Activated CD8-positive, alpha-beta T cell treated with anti-CD3 and anti-CD28 coated beads for 36 hours (primary cell): ENCODE measurements around the gene APOBEC2. TPM values are rescaled to one million over a fixed set of nuclear protein-coding genes. Genes with fewer than 3 reads are reported as not detected.

Source experiments
- ATAC-seq: fragments of 200-7000 bp; cut with Tn5 transposase; one replicate; pipeline ENCODE4 v1.10.0; 2021; ENCODE audit warnings: mild to moderate bottlenecking, moderate library complexity
- CTCF ChIA-PET: fragments of 350-600 bp; sonication (Branson Sonifier 250); formaldehyde crosslinking; loops from one replicate; lab custom pipeline; 2021; ENCODE audit warnings: antibody characterized with exemption; lab: Charles Lee
- POLR2A ChIA-PET: fragments of 350-600 bp; sonication (Branson Sonifier 250); formaldehyde crosslinking; loops from one replicate; lab custom pipeline; 2021; ENCODE audit warnings: antibody characterized with exemption; lab: Charles Lee
- DNase-seq: peaks from one replicate; pipeline ENCODE4 v3.0.0-alpha.2; 2020
- H3K27ac Mint-ChIP-seq: one replicate; pipeline ENCODE4 v1.8.0; 2021; ENCODE audit warnings: mild to moderate bottlenecking, mixed read lengths
- H3K27me3 Mint-ChIP-seq: one replicate; pipeline ENCODE4 v1.8.0; 2021; ENCODE audit warnings: mixed read lengths
- H3K36me3 Mint-ChIP-seq: one replicate; pipeline ENCODE4 v1.8.0; 2021; ENCODE audit warnings: low read depth, mixed read lengths
- H3K4me1 Mint-ChIP-seq: one replicate; pipeline ENCODE4 v1.8.0; 2021; ENCODE audit warnings: low read depth, mixed read lengths
- H3K4me3 Mint-ChIP-seq: one replicate; pipeline ENCODE4 v1.8.0; 2021; ENCODE audit warnings: mild to moderate bottlenecking, moderate library complexity, mixed read lengths
- H3K9me3 Mint-ChIP-seq: one replicate; pipeline ENCODE4 v1.8.0; 2021; ENCODE audit warnings: mixed read lengths
- CTCF ChIP-seq: fragments of 200-600 bp; IDR thresholded peaks from one replicate; pipeline ENCODE4 v1.8.0; 2022; ENCODE audit warnings: antibody characterized with exemption, mild to moderate bottlenecking
- intact Hi-C: fragments of 100-400 bp; cut with micrococcal nuclease; formaldehyde crosslinking; loops from one replicate; pipeline ENCODE4 v1.10.0; 2022
- total RNA-seq, 2 experiments: library from RNA; stranded (reverse); gene quantifications; one replicate each; pipeline ENCODE4 v1.2.3, GENCODE V29; 2021

The APOBEC2 gene
- total RNA-seq, 2 experiments from 2014 or later: not detected

- Mint-ChIP-seq H3K4me1 (no peaks in the 10 kb centered on the region), H3K27ac (no peak overlapping the region), H3K27me3 (no peaks in the 10 kb centered on the region), H3K4me3 (no peak overlapping the region), H3K36me3 (no peaks in the 10 kb centered on the region), H3K9me3 (no peaks in the 10 kb centered on the region)
- TF ChIP-seq CTCF: no peak
- intact Hi-C loops: no loop called here
- ChIA-PET POLR2A (no interaction called here), CTCF (interaction anchor here (2.2 kb wide), 1 partner anchor 17 kb away, joined by 6 read pairs; no protein-coding TSS in a partner anchor)
- DNase-seq (no peak), ATAC-seq (no peak)
Measured at GRCh38 chr6:41021832-41022231, 31.2 kb upstream of the APOBEC2 start.

GRCh38 chr6:41022294-41022693 lies 30.7 kb upstream of the APOBEC2 start:
- Mint-ChIP-seq H3K4me1 (peaks cover 3% of the 10 kb centered on the region), H3K27me3 (no peaks in the 10 kb centered on the region), H3K27ac (no peak overlapping the region), H3K9me3 (no peaks in the 10 kb centered on the region), H3K4me3 (no peak overlapping the region), H3K36me3 (no peaks in the 10 kb centered on the region)
- ATAC-seq: no peak
- ChIA-PET POLR2A (no interaction called here), CTCF (interaction anchor here (2.2 kb wide), 1 partner anchor 18 kb away, joined by 6 read pairs; no protein-coding TSS in a partner anchor)
- no peak for TF ChIP-seq CTCF
- intact Hi-C loops: no loop called here
- DNase-seq: no peak

DNA sequence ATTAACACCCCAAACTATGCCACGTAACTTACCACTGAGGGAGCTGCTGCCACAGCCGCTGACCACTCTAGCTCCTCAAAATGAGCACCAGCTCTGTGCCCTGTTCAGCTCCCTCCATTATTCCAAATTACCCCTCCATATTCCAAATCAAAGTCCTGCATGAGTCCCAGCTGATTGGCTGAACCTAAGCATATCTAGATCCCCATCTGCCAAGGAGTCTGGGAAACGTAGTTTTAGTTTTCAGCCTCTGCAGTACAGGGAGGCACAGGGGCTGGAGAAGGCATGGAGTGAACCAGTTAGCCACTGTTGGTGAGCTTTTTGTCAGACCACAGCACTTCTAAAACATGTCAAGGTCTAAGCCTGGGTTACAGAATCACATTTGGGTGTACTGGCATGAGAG lies 29.9 kb upstream of the APOBEC2 start:
- TF ChIP-seq CTCF: no peak

DNA sequence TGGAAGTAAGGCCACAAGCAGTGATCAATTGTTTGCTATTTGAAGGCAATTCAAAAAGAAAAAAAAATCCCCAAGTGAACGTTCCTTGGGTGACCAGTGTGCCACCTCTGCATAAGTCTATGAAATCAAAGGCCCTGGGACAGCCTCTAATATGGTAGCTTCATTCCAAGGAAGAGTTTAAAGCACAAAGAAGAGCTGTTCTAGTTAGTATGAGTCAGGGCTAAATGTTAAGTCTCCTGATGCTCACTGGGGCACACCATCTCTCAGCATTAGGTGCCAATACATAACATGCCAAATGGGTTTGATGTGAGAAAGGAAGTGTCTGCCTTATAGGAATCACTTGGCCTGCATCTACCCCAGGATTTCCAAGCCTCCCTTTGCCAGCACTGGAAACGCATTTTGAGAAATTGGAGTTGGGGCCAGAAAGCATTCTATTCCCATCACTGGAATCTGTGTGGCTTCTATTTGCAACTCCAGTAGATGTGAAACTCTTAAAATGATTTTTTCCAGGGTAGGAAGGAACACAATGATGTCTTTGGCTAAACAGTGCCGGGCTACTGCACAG lies 27.0 kb upstream of the APOBEC2 start:
- H3K4me1 Mint-ChIP-seq: peaks cover 18% of the 10 kb centered on the region
- H3K27ac Mint-ChIP-seq: no peak overlapping the region
- no peak for TF ChIP-seq CTCF
- H3K9me3 Mint-ChIP-seq: no peaks in the 10 kb centered on the region
- H3K27me3 Mint-ChIP-seq: no peaks in the 10 kb centered on the region
- intact Hi-C loops: no loop called here
- ChIA-PET POLR2A (interaction anchor here (0.6 kb wide), 1 partner anchor 260 kb away, joined by 3 read pairs; no protein-coding TSS in a partner anchor), CTCF (interaction anchor here (1.0 to 5.8 kb wide), 10 partner anchors 8 to 46 kb away, joined by 3 to 48 read pairs (median 9); partner anchors contain the start of genes NFYA, OARD1, TSPO2 and UNC5CL)
- no peak for DNase-seq
- no peak overlapping the region for H3K4me3 Mint-ChIP-seq
- ATAC-seq: no peak
- no peaks in the 10 kb centered on the region for H3K36me3 Mint-ChIP-seq

More for the DNA sequence above, 29.9 kb upstream of the APOBEC2 start:
- CTCF ChIA-PET: interaction anchor here (2.2 to 2.9 kb wide), 2 partner anchors 16 to 18 kb away, joined by 6 to 10 read pairs; partner anchors contain the start of gene UNC5CL
- POLR2A ChIA-PET: no interaction called here
- H3K36me3 Mint-ChIP-seq: no peaks in the 10 kb centered on the region
- H3K4me3 Mint-ChIP-seq: no peak overlapping the region
- no peak overlapping the region for H3K27ac Mint-ChIP-seq
- H3K9me3 Mint-ChIP-seq: no peaks in the 10 kb centered on the region
- DNase-seq: no peak
- intact Hi-C loops: no loop called here
- H3K4me1 Mint-ChIP-seq: peaks cover 10% of the 10 kb centered on the region
- H3K27me3 Mint-ChIP-seq: no peaks in the 10 kb centered on the region
- ATAC-seq: no peak

GRCh38 chr6:41027241-41027640 lies 25.8 kb upstream of the APOBEC2 start:
- DNase-seq (no peak), ATAC-seq (no peak)
- H3K36me3 Mint-ChIP-seq: no peaks in the 10 kb centered on the region
- peak overlapping the region; percentile 71 for H3K4me3 Mint-ChIP-seq
- CTCF ChIA-PET: interaction anchor here (1.0 to 5.8 kb wide), 22 partner anchors 9 to 698 kb away, joined by 3 to 48 read pairs (median 8); partner anchors contain the start of genes APOBEC2, NFYA, OARD1 and TSPO2
- peaks cover 18% of the 10 kb centered on the region for H3K4me1 Mint-ChIP-seq
- no peak for TF ChIP-seq CTCF
- intact Hi-C loops: no loop called here
- H3K9me3 Mint-ChIP-seq: no peaks in the 10 kb centered on the region
- no peaks in the 10 kb centered on the region for H3K27me3 Mint-ChIP-seq
- peak overlapping the region; percentile 76 for H3K27ac Mint-ChIP-seq
- POLR2A ChIA-PET: interaction anchor here (1.6 kb wide), 1 partner anchor 8 kb away, joined by 7 read pairs; no protein-coding TSS in a partner anchor
